Diencephalon (tissue), 1 donor: ENCODE results near the gene OSTF1. TPM values are rescaled to one million over a fixed set of nuclear protein-coding genes. Genes with fewer than 3 reads are reported as not detected.

ENCODE experiments used
- small RNA-seq: library from RNA; depleted of rRNA; stranded (forward); fragments of <200 nt; gene quantifications from one replicate; pipeline ENCODE3, GENCODE V24; 2014
- total RNA-seq: library from RNA; depleted of rRNA; stranded (reverse); fragments of >200 nt; gene quantifications from one replicate; pipeline ENCODE4 v1.2.3, GENCODE V29; 2014

Gene OSTF1
- 21.0 TPM for total RNA-seq

GRCh38 chr9:75087824-75088645 is at the start of gene OSTF1, which contains the start of gene NMRK1:
OSTF1 (plus strand) TSS chr9:75088514; CDS start chr9:75088693, 179 bp downstream.
NMRK1 (minus strand) TSS chr9:75088155; CDS start chr9:75083115, 5,040 bp downstream.

Small RNAs within 50 kb of the gene (small RNA-seq; reads per million reads assigned to genes)
- gene RF00019 = not detected

Other genes starting within 250 kb of the OSTF1 start
- gene TRPM6, start 200.6 kb upstream of the OSTF1 start, total RNA-seq = 2.5 TPM
- 8.8 TPM for gene C9orf40, start 135.6 kb upstream of the OSTF1 start, total RNA-seq
- gene CARNMT1, start 60.2 kb upstream of the OSTF1 start, total RNA-seq = 40.6 TPM
- 6.2 TPM for gene NMRK1, start 359 bp upstream of the OSTF1 start, total RNA-seq